Measurements from ENCODE around the gene DCUN1D1.
"Not testable (repeated sequence)": the region's sequence is repeated elsewhere in the genome, so short reads cannot be mapped to it uniquely, and the experiment has no call there.

The DCUN1D1 gene

GRCh38 chr3:183006396-183007002 is 26.2 kb upstream of the DCUN1D1 start:
- no peak for TF ChIP-seq FOXA1 (IDR thresholded peaks at IDR 0.05)
- TF ChIP-seq ZNF384 (IDR thresholded peaks at IDR 0.05): no peak
- no peak for TF ChIP-seq ARNT (IDR thresholded peaks at IDR 0.05)
- POLR2A ChIA-PET: no interaction called here
- CTCF ChIA-PET: no interaction called here
- no peak for DNase-seq (ENCODE audit: extremely low spot score)

- TF ChIP-seq FOXK2 (IDR thresholded peaks at IDR 0.05): no peak
- DNase-seq (ENCODE audit: extremely low spot score): no peak
- ChIA-PET CTCF (no interaction called here), POLR2A (no interaction called here)
These were observed 19.4 kb upstream of the DCUN1D1 start for GRCh38 chr3:182999767-183000166.

- DNase-seq (ENCODE audit: extremely low spot score); CTCF ChIA-PET; POLR2A ChIA-PET: not testable (repeated sequence)
These were observed 13.3 kb upstream of the DCUN1D1 start for GRCh38 chr3:182993486-182994201.

GRCh38 chr3:182989566-182989965 is 9.2 kb upstream of the DCUN1D1 start:
- no peak for DNase-seq (ENCODE audit: extremely low spot score)
- ChIA-PET POLR2A (no interaction called here), CTCF (interaction anchor here (0.6 kb wide), 1 partner anchor 20 kb away, joined by 3 read pairs; no protein-coding TSS in a partner anchor)
- TF ChIP-seq ELF4 (IDR thresholded peaks at IDR 0.05): no peak
- TF ChIP-seq HDGF (IDR thresholded peaks at IDR 0.05; ENCODE audit: borderline replicate concordance): no peak
- no peak for TF ChIP-seq FOXA1 (IDR thresholded peaks at IDR 0.05)
- no peak for TF ChIP-seq SUZ12 (IDR thresholded peaks at IDR 0.05)
- no peak for TF ChIP-seq FOXM1 (IDR thresholded peaks at IDR 0.05; ENCODE audit: borderline replicate concordance)
- TF ChIP-seq LEF1 (IDR thresholded peaks at IDR 0.05; ENCODE audit: borderline replicate concordance): no peak
- no peak for TF ChIP-seq L3MBTL2 (conservative IDR thresholded peaks at IDR 0.05)
- TF ChIP-seq FOXK2 (IDR thresholded peaks at IDR 0.05): no peak
- no peak for TF ChIP-seq TARDBP (IDR thresholded peaks at IDR 0.05)
- TF ChIP-seq PKNOX1 (IDR thresholded peaks at IDR 0.05): no peak
- no peak for TF ChIP-seq ZNF384 (IDR thresholded peaks at IDR 0.05)
- TF ChIP-seq BHLHE40 (IDR thresholded peaks at IDR 0.05; ENCODE audit: borderline replicate concordance): no peak
- TF ChIP-seq ARNT (IDR thresholded peaks at IDR 0.05): no peak
- no peak for TF ChIP-seq CTBP1 (IDR thresholded peaks at IDR 0.05; ENCODE audit: borderline replicate concordance)
- TF ChIP-seq NFRKB (IDR thresholded peaks at IDR 0.05): no peak
- no peak for TF ChIP-seq SP1 (IDR thresholded peaks at IDR 0.05)

GRCh38 chr3:182986021-182986420 is 5.7 kb upstream of the DCUN1D1 start:
- TF ChIP-seq FOXA1 (IDR thresholded peaks at IDR 0.05) (no peak), FOXK2 (IDR thresholded peaks at IDR 0.05) (no peak), SP1 (IDR thresholded peaks at IDR 0.05) (no peak), ELF4 (IDR thresholded peaks at IDR 0.05) (no peak), SUZ12 (IDR thresholded peaks at IDR 0.05) (no peak), ZNF384 (IDR thresholded peaks at IDR 0.05) (no peak), NFRKB (IDR thresholded peaks at IDR 0.05) (no peak), LEF1 (IDR thresholded peaks at IDR 0.05; ENCODE audit: borderline replicate concordance) (no peak), ARNT (IDR thresholded peaks at IDR 0.05) (no peak)
- DNase-seq (ENCODE audit: extremely low spot score): no peak
- ChIA-PET CTCF (no interaction called here), POLR2A (no interaction called here)

GRCh38 chr3:182983876-182984275 is 3.5 kb upstream of the DCUN1D1 start:
- ChIA-PET CTCF (no interaction called here), POLR2A (no interaction called here)
- no peak for DNase-seq (ENCODE audit: extremely low spot score)
- TF ChIP-seq CTBP1 (IDR thresholded peaks at IDR 0.05; ENCODE audit: borderline replicate concordance) (no peak), TARDBP (IDR thresholded peaks at IDR 0.05) (no peak), SUZ12 (IDR thresholded peaks at IDR 0.05) (no peak), ARNT (IDR thresholded peaks at IDR 0.05) (no peak), PKNOX1 (IDR thresholded peaks at IDR 0.05) (no peak), HDGF (IDR thresholded peaks at IDR 0.05; ENCODE audit: borderline replicate concordance) (no peak), FOXK2 (IDR thresholded peaks at IDR 0.05) (no peak)

GRCh38 chr3:182981038-182981380 is 671 bp upstream of the DCUN1D1 start:
- DNase-seq (ENCODE audit: extremely low spot score): no peak
- TF ChIP-seq NFRKB (IDR thresholded peaks at IDR 0.05) (no peak), ARNT (IDR thresholded peaks at IDR 0.05) (no peak), ZNF384 (IDR thresholded peaks at IDR 0.05) (no peak), FOXK2 (IDR thresholded peaks at IDR 0.05) (no peak), SP1 (IDR thresholded peaks at IDR 0.05) (no peak), FOXA1 (IDR thresholded peaks at IDR 0.05) (no peak), PKNOX1 (IDR thresholded peaks at IDR 0.05) (no peak), FOXM1 (IDR thresholded peaks at IDR 0.05; ENCODE audit: borderline replicate concordance) (no peak)
- ChIA-PET CTCF (no interaction called here), POLR2A (no interaction called here)
